Hepatocyte (in vitro differentiated cells): ENCODE data around the gene SPAG6.

Experiments used
- EZH2 ChIP-seq: fragments of 200-600 bp; sonication (generic); IDR thresholded peaks from 2 replicates; pipeline ENCODE4 v1.6.1; 2016; ENCODE audit warnings: antibody characterized with exemption, mild to moderate bottlenecking, borderline replicate concordance
- TF ChIP-seq, protein P1 (sequence below): fragments of 200-600 bp; sonication (generic); IDR thresholded peaks from 2 replicates; pipeline ENCODE4 v1.5.1; 2016; ENCODE audit warnings: antibody characterized with exemption, mild to moderate bottlenecking; ENCODE audit not compliant: poor library complexity

DNA sequence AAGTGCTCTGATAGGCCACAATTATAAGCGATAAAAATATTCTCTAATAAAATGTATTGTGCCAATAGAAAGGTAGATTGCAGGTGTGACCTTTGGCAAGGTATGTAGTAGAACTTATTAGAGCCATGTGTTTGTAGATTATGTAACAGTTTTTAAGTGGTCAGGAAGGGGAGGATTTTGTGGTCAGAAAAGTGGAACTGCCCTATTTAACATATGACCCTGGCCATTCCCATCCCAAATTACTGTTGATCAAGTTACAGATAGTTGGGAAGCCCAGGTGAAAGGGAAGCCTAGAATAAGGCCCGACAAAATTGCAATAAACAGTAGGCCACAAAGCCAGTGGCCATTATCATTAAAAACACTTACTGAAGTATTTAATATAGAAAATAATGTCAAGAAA, 89.2 kb downstream of the SPAG6 start:
- TF ChIP-seq, protein P1, sequence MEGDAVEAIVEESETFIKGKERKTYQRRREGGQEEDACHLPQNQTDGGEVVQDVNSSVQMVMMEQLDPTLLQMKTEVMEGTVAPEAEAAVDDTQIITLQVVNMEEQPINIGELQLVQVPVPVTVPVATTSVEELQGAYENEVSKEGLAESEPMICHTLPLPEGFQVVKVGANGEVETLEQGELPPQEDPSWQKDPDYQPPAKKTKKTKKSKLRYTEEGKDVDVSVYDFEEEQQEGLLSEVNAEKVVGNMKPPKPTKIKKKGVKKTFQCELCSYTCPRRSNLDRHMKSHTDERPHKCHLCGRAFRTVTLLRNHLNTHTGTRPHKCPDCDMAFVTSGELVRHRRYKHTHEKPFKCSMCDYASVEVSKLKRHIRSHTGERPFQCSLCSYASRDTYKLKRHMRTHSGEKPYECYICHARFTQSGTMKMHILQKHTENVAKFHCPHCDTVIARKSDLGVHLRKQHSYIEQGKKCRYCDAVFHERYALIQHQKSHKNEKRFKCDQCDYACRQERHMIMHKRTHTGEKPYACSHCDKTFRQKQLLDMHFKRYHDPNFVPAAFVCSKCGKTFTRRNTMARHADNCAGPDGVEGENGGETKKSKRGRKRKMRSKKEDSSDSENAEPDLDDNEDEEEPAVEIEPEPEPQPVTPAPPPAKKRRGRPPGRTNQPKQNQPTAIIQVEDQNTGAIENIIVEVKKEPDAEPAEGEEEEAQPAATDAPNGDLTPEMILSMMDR, result no peak
- TF ChIP-seq EZH2, result no peak
